HEK293 (cell line): ENCODE results near the gene VWDE.

Source experiments
- CTCF ChIA-PET: fragments of 350-600 bp; formaldehyde crosslinking; extraction: SDS; loops from one replicate; lab custom pipeline; 2021; ENCODE audit warnings: antibody characterized with exemption; lab: Yijun Ruan, JAX
- POLR2A ChIA-PET: fragments of 300-600 bp; formaldehyde crosslinking; extraction: SDS; loops from one replicate; lab custom pipeline; 2020; ENCODE audit warnings: antibody characterized with exemption, inconsistent platforms; lab: Yijun Ruan, JAX
- H3K27ac ChIP-seq: fragments of 200-500 bp; sonication (Bioruptor generic); 2 replicates; pipeline ENCODE4 v1.5.1; 2014; ENCODE audit warnings: low read depth, low read length, control low read depth, inconsistent platforms; ENCODE audit errors: extremely low read depth
- H3K36me3 ChIP-seq, 2 experiments: fragments of 200-500 bp in 1 of 2; sonication (Bioruptor generic) in 1 of 2; 1 replicate in 1 of 2; 2 replicates in 1 of 2; pipeline ENCODE4 v1.5.1; 2014 to 2017; ENCODE audit warnings: inconsistent platforms in 2 of 2, low read length in 2 of 2; ENCODE audit not compliant: control insufficient read depth in 2 of 2, insufficient read depth in 1 of 2
- H3K4me1 ChIP-seq: fragments of 200-500 bp; sonication (Bioruptor generic); 2 replicates; pipeline ENCODE4 v1.5.1; 2014; ENCODE audit warnings: mild to moderate bottlenecking, low read length, inconsistent platforms; ENCODE audit not compliant: control insufficient read depth, insufficient read depth
- H3K4me3 ChIP-seq: 2 replicates; pipeline ENCODE4 v1.5.1; 2011; ENCODE audit warnings: low read depth, mild to moderate bottlenecking, control low read depth, low read length, moderate library complexity
- H3K9me3 ChIP-seq: fragments of 200-500 bp; sonication (Bioruptor generic); 2 replicates; pipeline ENCODE4 v1.5.1; 2014; ENCODE audit warnings: low read depth, low read length, inconsistent platforms; ENCODE audit not compliant: control insufficient read depth, insufficient read depth
- FEZF1 ChIP-seq: fragments of 450-650 bp; formaldehyde crosslinking; IDR thresholded peaks from 2 replicates; pipeline ENCODE4 v1.5.1; 2016; ENCODE audit warnings: missing biosample characterization, missing genetic modification characterization
- HOXA7 ChIP-seq: sonication (generic); formaldehyde crosslinking; IDR thresholded peaks from 2 replicates; pipeline ENCODE4 v1.8.1; 2022; ENCODE audit warnings: missing genetic modification reagents, borderline replicate concordance
- PBX3 ChIP-seq: sonication (generic); formaldehyde crosslinking; IDR thresholded peaks from 2 replicates; pipeline ENCODE4 v1.8.1; 2022; ENCODE audit warnings: mild to moderate bottlenecking, moderate library complexity, missing genetic modification reagents
- TRIM28 ChIP-seq: IDR thresholded peaks from 2 replicates; pipeline ENCODE4 v1.6.1; 2011; ENCODE audit warnings: low read length, control low read depth, borderline replicate concordance
- ZBTB1 ChIP-seq: fragments of 450-650 bp; formaldehyde crosslinking; IDR thresholded peaks from 2 replicates; pipeline ENCODE4 v1.5.1; 2016; ENCODE audit warnings: missing biosample characterization, missing genetic modification characterization
- ZEB2 ChIP-seq: fragments of 450-650 bp; formaldehyde crosslinking; IDR thresholded peaks from 2 replicates; pipeline ENCODE4 v1.5.1; 2016; ENCODE audit warnings: missing biosample characterization, missing genetic modification characterization
- ZFP3 ChIP-seq: fragments of 450-650 bp; formaldehyde crosslinking; IDR thresholded peaks from 2 replicates; pipeline ENCODE4 v1.5.1; 2016; ENCODE audit warnings: low read depth, missing biosample characterization, missing genetic modification characterization
- ZFP41 ChIP-seq: fragments of 450-650 bp; formaldehyde crosslinking; IDR thresholded peaks from 2 replicates; pipeline ENCODE4 v1.5.1; 2016; ENCODE audit warnings: missing biosample characterization, missing genetic modification characterization, borderline replicate concordance
- ZNF133 ChIP-seq: fragments of 450-650 bp; formaldehyde crosslinking; IDR thresholded peaks from 2 replicates; pipeline ENCODE4 v1.5.1; 2016; ENCODE audit warnings: missing biosample characterization, missing genetic modification characterization
- ZNF16 ChIP-seq: fragments of 450-650 bp; formaldehyde crosslinking; IDR thresholded peaks from 2 replicates; pipeline ENCODE4 v1.5.1; 2016; ENCODE audit warnings: low read depth, missing biosample characterization, missing genetic modification characterization
- ZNF2 ChIP-seq: fragments of 450-650 bp; formaldehyde crosslinking; IDR thresholded peaks from 2 replicates; pipeline ENCODE4 v1.5.1; 2016; ENCODE audit warnings: missing biosample characterization, missing genetic modification characterization
- ZNF223 ChIP-seq: fragments of 450-650 bp; formaldehyde crosslinking; IDR thresholded peaks from 2 replicates; pipeline ENCODE4 v1.5.1; 2016; ENCODE audit warnings: missing biosample characterization, missing genetic modification characterization
- ZNF366 ChIP-seq: fragments of 450-650 bp; formaldehyde crosslinking; conservative IDR thresholded peaks from 2 replicates; pipeline ENCODE4 v1.5.1; 2016; ENCODE audit warnings: missing biosample characterization, missing genetic modification characterization
- ZNF404 ChIP-seq: fragments of 450-650 bp; formaldehyde crosslinking; IDR thresholded peaks from 2 replicates; pipeline ENCODE4 v1.5.1; 2017; ENCODE audit warnings: missing biosample characterization, missing genetic modification characterization
- ZNF423 ChIP-seq: fragments of 450-650 bp; formaldehyde crosslinking; IDR thresholded peaks from 2 replicates; pipeline ENCODE4 v1.5.1; 2016; ENCODE audit warnings: missing biosample characterization, missing genetic modification characterization
- ZNF48 ChIP-seq: fragments of 450-650 bp; formaldehyde crosslinking; IDR thresholded peaks from 2 replicates; pipeline ENCODE4 v1.5.1; 2016; ENCODE audit warnings: missing biosample characterization, missing genetic modification characterization
- ZNF558 ChIP-seq: fragments of 450-650 bp; formaldehyde crosslinking; IDR thresholded peaks from 2 replicates; pipeline ENCODE4 v1.5.1; 2016; ENCODE audit warnings: missing biosample characterization, missing genetic modification characterization
- ZNF654 ChIP-seq: fragments of 450-650 bp; formaldehyde crosslinking; IDR thresholded peaks from 2 replicates; pipeline ENCODE4 v1.5.1; 2016; ENCODE audit warnings: low read depth, missing biosample characterization, missing genetic modification characterization
- ZSCAN18 ChIP-seq: fragments of 450-650 bp; formaldehyde crosslinking; IDR thresholded peaks from 2 replicates; pipeline ENCODE4 v1.5.1; 2016; ENCODE audit warnings: missing biosample characterization, missing genetic modification characterization

Gene VWDE

GRCh38 chr7:12434012-12434642 is 30.5 kb upstream of the VWDE start:
- no peak for TF ChIP-seq PBX3 (CRISPR knock-in tag)
- TF ChIP-seq ZNF654 (tag by site-specific recombination) = peak; percentile 38
- POLR2A ChIA-PET = no interaction called here
- Histone ChIP-seq H3K36me3 (no peaks in the 10 kb centered on the region), H3K4me1 (no peaks in the 10 kb centered on the region), H3K4me3 (no peak overlapping the region), H3K27ac (no peak overlapping the region), H3K9me3 (no peaks in the 10 kb centered on the region)
- CTCF ChIA-PET = interaction anchor here (0.7 to 1.8 kb wide), 16 partner anchors 9 to 1148 kb away, joined by 3 to 20 read pairs (median 6); partner anchors contain the start of gene VWDE

- CTCF ChIA-PET = interaction anchor here (0.5 kb wide), 1 partner anchor 631 kb away, joined by 3 read pairs; no protein-coding TSS in a partner anchor
- POLR2A ChIA-PET = no interaction called here
- Histone ChIP-seq H3K4me1 (no peaks in the 10 kb centered on the region), H3K9me3 (no peaks in the 10 kb centered on the region), H3K36me3 (no peaks in the 10 kb centered on the region), H3K27ac (0 out of 2 replicates have a peak overlapping the region, but pooled peaks have one; percentile 22), H3K4me3 (no peak overlapping the region)
- TF ChIP-seq ZNF133 (tag by site-specific recombination) (no peak), ZEB2 (no peak), ZSCAN18 (tag by site-specific recombination) (no peak)
These were observed 28.4 kb upstream of the VWDE start for GRCh38 chr7:12431886-12432556.

- H3K4me3 ChIP-seq = no peak overlapping the region
These were observed 21.6 kb upstream of the VWDE start for GRCh38 chr7:12425311-12425710.

GRCh38 chr7:12423997-12424745 is 20.5 kb upstream of the VWDE start:
- Histone ChIP-seq H3K9me3 (no peaks in the 10 kb centered on the region), H3K36me3 (no peaks in the 10 kb centered on the region), H3K27ac (no peak overlapping the region), H3K4me1 (no peaks in the 10 kb centered on the region), H3K4me3 (no peak overlapping the region)
- ChIA-PET POLR2A (no interaction called here), CTCF (interaction anchor here (0.7 kb wide), 1 partner anchor 73 kb away, joined by 3 read pairs; no protein-coding TSS in a partner anchor)
- no peak for TF ChIP-seq ZNF404 (tag by site-specific recombination)
- TF ChIP-seq HOXA7 (CRISPR knock-in tag) = no peak
- no peak for TF ChIP-seq ZNF48 (tag by site-specific recombination)
- no peak for TF ChIP-seq ZFP41
- TF ChIP-seq ZNF423 (tag by site-specific recombination) = no peak
- no peak for TF ChIP-seq ZBTB1 (tag by site-specific recombination)
- no peak for TF ChIP-seq ZNF223
- TF ChIP-seq ZNF16 = no peak
- no peak for TF ChIP-seq FEZF1
- no peak for TF ChIP-seq ZNF366 (tag by site-specific recombination)
- no peak for TF ChIP-seq ZNF2 (tag by site-specific recombination)
- no peak for TF ChIP-seq TRIM28

More at GRCh38 chr7:12425311-12425710, 21.6 kb upstream of the VWDE start:
- Histone ChIP-seq H3K27ac (no peak overlapping the region), H3K9me3 (no peaks in the 10 kb centered on the region), H3K36me3 (no peaks in the 10 kb centered on the region), H3K4me1 (no peaks in the 10 kb centered on the region)
- ChIA-PET CTCF (no interaction called here), POLR2A (no interaction called here)
- no peak for TF ChIP-seq ZFP3 (tag by site-specific recombination)
- peak; percentile 64; the same call in 1 of the 2 replicates for TF ChIP-seq ZNF558 (tag by site-specific recombination)
